Body of pancreas (tissue), 4 donors: ENCODE measurements around the gene USF2. TPM values are rescaled to one million over a fixed set of nuclear protein-coding genes. Genes with fewer than 3 reads are reported as not detected.
"Not testable (repeated sequence)": the region's sequence is repeated elsewhere in the genome, so short reads cannot be mapped to it uniquely, and the experiment has no call there.

Experiments
- ATAC-seq: fragments of 150-250 bp; one replicate; pipeline ENCODE4 v1.9.1; 2016
- DNase-seq, 4 donors: peaks; one replicate each; pipeline ENCODE4 v3.0.0-alpha.2; 2019
- H3K27ac ChIP-seq, 4 donors: fragments of 200-600 bp; sonication (generic); 1 replicate in 3 of 4; 2 replicates in 1 of 4; pipeline versions ENCODE4 v1.5.1 to v1.6.1; 2016 to 2019; ENCODE audit warnings: mild to moderate bottlenecking in 1 of 4, mixed read lengths in 1 of 4, moderate library complexity in 1 of 4
- H3K27me3 ChIP-seq, 2 donors: fragments of 200-600 bp; sonication (generic); one replicate each; pipeline ENCODE4 v1.6.0; 2016; ENCODE audit warnings: mild to moderate bottlenecking in 1 of 2
- H3K36me3 ChIP-seq, 2 donors: fragments of 200-600 bp; sonication (generic); replicated peaks in 1 of 2; 2 replicates each; pipeline ENCODE4 v1.5.1; 2016; ENCODE audit warnings: low read depth in 2 of 2; ENCODE audit not compliant: insufficient read depth in 1 of 2
- H3K4me1 ChIP-seq: fragments of 200-600 bp; sonication (generic); one replicate; pipeline ENCODE4 v1.6.0; 2016
- H3K4me3 ChIP-seq, 2 donors: fragments of 200-600 bp; sonication (generic); 1 replicate in 1 of 2; 2 replicates in 1 of 2; pipeline ENCODE4 v1.5.1; 2016 to 2019
- H3K9me3 ChIP-seq, 3 donors: fragments of 200-600 bp; sonication (generic); 1 replicate in 2 of 3; 2 replicates in 1 of 3; pipeline ENCODE4 v1.5.1; 2016
- CTCF ChIP-seq, 7 experiments: fragments of 450-650 bp in 4 of 7; fragments of 200-600 bp in 3 of 7; sonication (generic) in 3 of 7; IDR thresholded peaks; one replicate each; pipeline ENCODE4 v1.5.1; 2016 to 2019; ENCODE audit warnings: antibody characterized with exemption in 7 of 7
- POLR2A ChIP-seq, 3 donors: fragments of 450-650 bp; IDR thresholded peaks; one replicate each; pipeline ENCODE4 v1.6.1; 2016; ENCODE audit warnings: antibody characterized with exemption in 3 of 3, mild to moderate bottlenecking in 2 of 3
- WGBS, 2 donors: methylation state at CpG; one replicate each; pipeline ENCODE4 v1.1.5; 2017; 5-methylcytosine and 5-hydroxymethylcytosine counted together
- intact Hi-C: fragments of 100-400 bp; cut with DNase I; formaldehyde crosslinking; loops from one replicate; pipeline ENCODE4 v1.15.1; 2023
- total RNA-seq, 2 donors: library from RNA; depleted of rRNA; stranded (reverse); fragments of >200 nt; gene quantifications; one replicate each; pipeline ENCODE4 v1.1.0, GENCODE V29; 2016

USF2 gene
- total RNA-seq, 2 donors from 2014 or later, result 76.8 to 91.3 TPM

- TF ChIP-seq CTCF (IDR thresholded peaks at IDR 0.05) (no peak), POLR2A (IDR thresholded peaks at IDR 0.05) (no peak)
- Histone ChIP-seq H3K4me3 (no peak overlapping the region), H3K27ac (no peak overlapping the region), H3K27me3 (no peaks in the 10 kb centered on the region), H3K36me3 (no peaks in the 10 kb centered on the region), H3K9me3 (no peaks in the 10 kb centered on the region), H3K4me1 (peaks cover 38% of the 10 kb centered on the region)
- DNase-seq, result no peak
- WGBS, 2 donors, result 27 to 56% methylated on average over 1 of the region's 1 CpG
- intact Hi-C loops, result no loop called here
- ATAC-seq, result no peak
These were observed 16.3 kb downstream of the USF2 start for GRCh38 chr19:35285095-35285449.

GRCh38 chr19:35285465-35285864 is 16.7 kb downstream of the USF2 start:
- H3K9me3 ChIP-seq, H3K27ac ChIP-seq, intact Hi-C loops, H3K27me3 ChIP-seq, H3K36me3 ChIP-seq, H3K4me3 ChIP-seq, DNase-seq, ATAC-seq: not testable (repeated sequence)
- 84 to 88% methylated on average over 3 of the region's 3 CpGs for WGBS, 2 donors
- H3K4me1 ChIP-seq, result peaks cover 34% of the 10 kb centered on the region

GRCh38 chr19:35286101-35286500 is 17.3 kb downstream of the USF2 start:
- 85 to 86% methylated on average over 5 of the region's 5 CpGs for WGBS, 2 donors
- H3K36me3 ChIP-seq, H3K9me3 ChIP-seq, H3K27ac ChIP-seq, H3K4me3 ChIP-seq, H3K27me3 ChIP-seq, intact Hi-C loops, DNase-seq, ATAC-seq: not testable (repeated sequence)
- TF ChIP-seq POLR2A (IDR thresholded peaks at IDR 0.05), result peak in 1 of 3 donors; percentile 34
- peaks cover 28% of the 10 kb centered on the region for H3K4me1 ChIP-seq

GRCh38 chr19:35287713-35288112 is 19.0 kb downstream of the USF2 start:
- H3K36me3 ChIP-seq, result no peaks in the 10 kb centered on the region
- DNase-seq (no peak), ATAC-seq (no peak)
- H3K9me3 ChIP-seq, result no peaks in the 10 kb centered on the region
- peaks cover 12% of the 10 kb centered on the region for H3K4me1 ChIP-seq
- intact Hi-C loops, result no loop called here
- no peaks in the 10 kb centered on the region for H3K27me3 ChIP-seq
- 87 to 92% methylated on average over 7 to 10 of the region's 10 CpGs for WGBS, 2 donors
- no peak overlapping the region for H3K27ac ChIP-seq
- no peak overlapping the region for H3K4me3 ChIP-seq
- TF ChIP-seq POLR2A (IDR thresholded peaks at IDR 0.05), result no peak
- no peak for TF ChIP-seq CTCF (IDR thresholded peaks at IDR 0.05)

GRCh38 chr19:35288331-35288730 is 19.6 kb downstream of the USF2 start:
- no peak overlapping the region for H3K4me3 ChIP-seq
- intact Hi-C loops, result no loop called here
- peaks cover 5% of the 10 kb centered on the region for H3K4me1 ChIP-seq
- H3K9me3 ChIP-seq, result no peaks in the 10 kb centered on the region
- TF ChIP-seq POLR2A (IDR thresholded peaks at IDR 0.05) (no peak), CTCF (IDR thresholded peaks at IDR 0.05) (no peak)
- H3K36me3 ChIP-seq, result no peaks in the 10 kb centered on the region
- WGBS, 2 donors, result 46 to 55% methylated on average over 1 to 2 of the region's 2 CpGs
- DNase-seq (no peak), ATAC-seq (no peak)
- no peak overlapping the region for H3K27ac ChIP-seq
- H3K27me3 ChIP-seq, result no peaks in the 10 kb centered on the region

GRCh38 chr19:35288906-35289305 is 20.1 kb downstream of the USF2 start:
- no peak for DNase-seq
- WGBS, 2 donors, result 71 to 73% methylated on average over 5 of the region's 5 CpGs
- intact Hi-C loops, result no loop called here
- H3K4me3 ChIP-seq, result no peak overlapping the region
- no peaks in the 10 kb centered on the region for H3K36me3 ChIP-seq
- TF ChIP-seq POLR2A (IDR thresholded peaks at IDR 0.05) (no peak), CTCF (IDR thresholded peaks at IDR 0.05) (no peak)
- H3K27me3 ChIP-seq, result no peaks in the 10 kb centered on the region
- H3K9me3 ChIP-seq, result no peaks in the 10 kb centered on the region
- H3K4me1 ChIP-seq, result no peaks in the 10 kb centered on the region
- no peak overlapping the region for H3K27ac ChIP-seq
- ATAC-seq, result no peak
